Stimulated activated CD4-positive, alpha-beta T cell treated with anti-CD3 and anti-CD28 coated beads, Interleukin-1b, Interleukin-23, amount 100 ng/mL, for 1 hour (primary cell): Measurements from ENCODE around the gene GJB2.
A peak's percentile ranks its signal among the peaks of the same experiment; 100 is the strongest.

Experiments used
- DNase-seq, 2 donors: peaks; one replicate each; pipeline ENCODE4 v3.0.0-alpha.2; 2020; ENCODE audit warnings: low read depth in 2 of 2

The GJB2 gene

DNA sequence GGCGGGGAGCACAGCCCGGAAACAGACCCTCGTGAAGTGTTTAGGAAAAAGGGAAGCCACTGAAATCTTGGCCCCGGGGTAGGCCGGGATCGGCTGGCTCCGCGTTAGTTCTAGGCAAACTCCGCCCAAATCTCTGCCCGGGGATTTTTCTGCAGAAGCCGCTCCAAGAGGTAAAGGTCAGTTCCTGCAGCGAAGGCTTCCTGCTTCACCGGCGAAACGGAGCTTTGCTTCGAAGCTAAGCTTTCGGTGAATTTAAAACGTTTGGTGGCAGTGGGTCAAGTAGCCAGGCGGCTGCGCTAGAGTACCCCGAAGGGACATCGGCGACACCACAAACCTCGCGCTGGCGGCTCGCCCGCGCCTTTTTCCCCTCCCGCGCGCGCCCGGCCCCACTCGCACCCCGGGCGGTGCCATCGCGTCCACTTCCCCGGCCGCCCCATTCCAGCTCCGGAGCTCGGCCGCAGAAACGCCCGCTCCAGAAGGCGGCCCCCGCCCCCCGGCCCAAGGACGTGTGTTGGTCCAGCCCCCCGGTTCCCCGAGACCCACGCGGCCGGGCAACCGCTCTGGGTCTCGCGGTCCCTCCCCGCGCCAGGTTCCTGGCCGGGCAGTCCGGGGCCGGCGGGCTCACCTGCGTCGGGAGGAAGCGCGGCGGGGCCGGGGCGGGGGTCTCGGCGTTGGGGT is 441 bp downstream of the GJB2 start:
- DNase-seq, result no peak

GRCh38 chr13:20191311-20192157 is 1.2 kb downstream of the GJB2 start:
- no peak for DNase-seq

- DNase-seq, result no peak
These were observed 2.0 kb downstream of the GJB2 start for GRCh38 chr13:20190481-20191310.

DNA sequence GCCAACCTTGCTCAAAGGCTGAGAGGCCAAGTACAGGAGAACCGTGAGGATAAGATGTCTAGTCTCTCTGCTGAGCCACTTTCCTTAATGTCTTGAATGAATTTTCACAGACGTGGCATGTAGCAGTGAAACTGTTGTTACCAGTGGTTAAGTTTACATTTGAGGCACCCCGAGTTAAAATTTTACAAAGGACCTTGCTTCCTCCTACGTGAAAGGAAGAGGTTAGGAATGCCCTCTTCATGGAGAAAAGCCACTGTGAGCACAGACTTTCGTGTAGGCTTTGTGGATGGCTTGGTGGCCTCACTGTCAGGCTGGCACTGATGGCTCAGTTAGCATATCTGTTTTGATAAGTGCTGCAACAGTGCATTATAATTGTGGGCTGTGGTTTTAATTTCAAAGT is 2.7 kb downstream of the GJB2 start:
- DNase-seq, result no peak

DNA sequence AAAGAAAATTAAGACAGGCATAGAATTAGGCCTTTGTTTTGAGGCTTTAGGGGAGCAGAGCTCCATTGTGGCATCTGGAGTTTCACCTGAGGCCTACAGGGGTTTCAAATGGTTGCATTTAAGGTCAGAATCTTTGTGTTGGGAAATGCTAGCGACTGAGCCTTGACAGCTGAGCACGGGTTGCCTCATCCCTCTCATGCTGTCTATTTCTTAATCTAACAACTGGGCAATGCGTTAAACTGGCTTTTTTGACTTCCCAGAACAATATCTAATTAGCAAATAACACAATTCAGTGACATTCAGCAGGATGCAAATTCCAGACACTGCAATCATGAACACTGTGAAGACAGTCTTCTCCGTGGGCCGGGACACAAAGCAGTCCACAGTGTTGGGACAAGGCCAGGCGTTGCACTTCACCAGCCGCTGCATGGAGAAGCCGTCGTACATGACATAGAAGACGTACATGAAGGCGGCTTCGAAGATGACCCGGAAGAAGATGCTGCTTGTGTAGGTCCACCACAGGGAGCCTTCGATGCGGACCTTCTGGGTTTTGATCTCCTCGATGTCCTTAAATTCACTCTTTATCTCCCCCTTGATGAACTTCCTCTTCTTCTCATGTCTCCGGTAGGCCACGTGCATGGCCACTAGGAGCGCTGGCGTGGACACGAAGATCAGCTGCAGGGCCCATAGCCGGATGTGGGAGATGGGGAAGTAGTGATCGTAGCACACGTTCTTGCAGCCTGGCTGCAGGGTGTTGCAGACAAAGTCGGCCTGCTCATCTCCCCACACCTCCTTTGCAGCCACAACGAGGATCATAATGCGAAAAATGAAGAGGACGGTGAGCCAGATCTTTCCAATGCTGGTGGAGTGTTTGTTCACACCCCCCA is 3.8 kb downstream of the GJB2 start:
- DNase-seq, result no peak

DNA sequence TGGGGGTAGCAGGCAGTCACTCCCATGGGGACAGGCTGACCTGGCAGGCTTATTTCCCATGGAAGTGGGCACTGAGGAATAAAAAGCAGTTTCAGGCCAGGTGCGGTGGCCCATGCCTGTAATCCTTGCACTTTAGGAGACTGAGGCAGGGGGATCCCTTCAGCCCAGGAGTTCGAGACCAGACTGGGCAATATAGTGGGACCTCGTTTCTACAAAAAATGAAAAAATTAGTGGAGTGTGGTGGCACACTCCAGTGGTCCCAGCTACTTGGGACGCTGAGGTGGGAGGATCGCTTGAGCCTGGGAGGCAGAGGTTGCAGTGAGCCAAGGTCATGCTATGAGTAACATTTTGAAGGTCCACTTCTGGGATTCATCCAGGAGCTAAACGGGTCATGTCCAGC is 6.0 kb downstream of the GJB2 start:
- DNase-seq, result no peak

DNA sequence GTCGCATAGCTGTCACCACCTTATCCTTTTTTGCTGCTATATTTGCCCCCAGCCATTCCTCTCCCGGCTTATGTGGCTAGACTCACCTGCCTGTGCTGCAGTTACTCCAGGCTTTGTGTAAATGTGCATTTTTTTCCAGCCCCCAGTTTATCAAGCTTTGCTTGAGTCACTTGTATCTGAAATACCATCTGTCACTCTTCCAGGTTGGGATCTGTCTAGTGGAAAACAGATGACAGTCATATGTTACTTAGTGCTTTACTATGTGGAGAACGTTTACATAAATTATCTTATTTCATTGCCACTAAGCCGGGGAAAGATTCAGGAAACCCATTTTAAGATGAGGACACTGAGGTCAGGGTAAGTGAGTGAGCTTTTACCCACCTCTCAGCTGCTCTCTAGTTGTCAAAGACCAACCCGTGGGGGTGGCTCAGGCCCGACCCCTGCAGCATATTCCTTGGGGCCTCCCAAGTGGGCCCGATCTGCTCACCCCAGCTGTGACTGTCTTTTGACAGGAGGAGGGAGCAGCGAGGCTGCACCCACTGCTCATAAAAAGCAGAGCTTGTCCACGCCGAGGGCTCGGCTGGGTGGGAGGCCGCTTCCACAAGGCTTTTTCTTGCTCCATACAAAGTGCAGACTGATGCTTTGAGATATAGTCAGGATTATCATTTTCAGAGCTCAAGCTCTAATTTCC is 7.2 kb downstream of the GJB2 start:
- no peak for DNase-seq

GRCh38 chr13:20182231-20182846 is 10.4 kb downstream of the GJB2 start:
- no peak for DNase-seq

DNA sequence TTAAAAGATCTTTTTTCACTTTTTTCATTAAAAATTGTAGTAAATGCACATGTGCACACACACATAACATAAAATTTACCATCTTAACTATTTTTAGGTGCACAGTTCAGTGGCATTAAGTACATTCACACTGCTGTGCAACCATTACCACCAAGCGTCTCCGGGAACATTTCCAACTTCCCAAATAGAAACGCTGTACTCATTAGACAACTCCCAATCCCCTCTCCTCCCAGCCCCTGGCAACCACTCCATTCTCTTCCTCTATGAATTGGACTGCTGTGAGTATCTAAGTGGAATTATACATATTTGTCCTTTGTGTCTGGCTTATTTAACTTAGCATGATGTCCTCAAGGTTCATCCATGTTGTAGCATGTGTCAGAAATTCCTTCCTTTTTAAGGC is 11.6 kb downstream of the GJB2 start:
- DNase-seq, result no peak

GRCh38 chr13:20178156-20178555 is 14.6 kb downstream of the GJB2 start:
- DNase-seq, result no peak

- DNase-seq, result no peak
These were observed 15.5 kb downstream of the GJB2 start for GRCh38 chr13:20177049-20177831.

DNA sequence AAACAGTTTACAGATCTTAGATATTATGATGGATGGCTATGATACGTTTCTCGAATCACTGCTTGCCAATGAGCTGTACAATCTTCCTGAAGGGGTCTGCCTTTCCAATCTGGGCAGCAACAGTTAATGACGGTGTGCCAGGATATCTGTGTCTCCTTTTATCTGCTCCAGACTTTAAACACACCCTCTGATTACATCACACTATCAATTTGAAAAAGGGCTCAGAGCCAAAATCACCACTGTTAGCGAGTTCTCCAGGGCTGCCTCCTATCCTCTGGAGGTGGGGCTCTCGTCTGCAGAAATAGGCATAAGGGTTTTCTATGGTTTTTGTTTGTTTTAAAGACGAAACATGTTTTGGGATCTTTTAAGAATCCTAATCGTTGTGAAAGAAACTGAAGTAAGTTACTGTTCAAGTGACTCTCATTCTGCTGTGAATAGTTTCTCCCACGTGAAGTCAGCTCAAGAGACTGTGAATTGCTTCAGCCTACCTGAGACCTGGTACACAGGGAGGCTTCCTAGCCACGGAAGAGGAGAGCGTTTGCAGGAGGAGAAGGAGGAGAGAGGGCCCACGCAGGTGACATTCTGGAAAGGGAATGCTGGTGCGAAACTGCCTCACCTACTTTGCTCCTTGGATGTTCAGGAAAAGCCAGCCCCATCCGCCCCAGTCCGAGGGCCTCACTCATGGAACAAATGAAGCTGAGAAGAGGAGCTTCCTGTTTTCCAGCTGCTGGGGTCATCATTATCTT is 16.7 kb downstream of the GJB2 start:
- no peak for DNase-seq

GRCh38 chr13:20175406-20175794 is 17.3 kb downstream of the GJB2 start:
- no peak for DNase-seq

- DNase-seq, result peak in 1 of 2 donors; percentile 30
These were observed 17.9 kb downstream of the GJB2 start for GRCh38 chr13:20174656-20175405.

DNA sequence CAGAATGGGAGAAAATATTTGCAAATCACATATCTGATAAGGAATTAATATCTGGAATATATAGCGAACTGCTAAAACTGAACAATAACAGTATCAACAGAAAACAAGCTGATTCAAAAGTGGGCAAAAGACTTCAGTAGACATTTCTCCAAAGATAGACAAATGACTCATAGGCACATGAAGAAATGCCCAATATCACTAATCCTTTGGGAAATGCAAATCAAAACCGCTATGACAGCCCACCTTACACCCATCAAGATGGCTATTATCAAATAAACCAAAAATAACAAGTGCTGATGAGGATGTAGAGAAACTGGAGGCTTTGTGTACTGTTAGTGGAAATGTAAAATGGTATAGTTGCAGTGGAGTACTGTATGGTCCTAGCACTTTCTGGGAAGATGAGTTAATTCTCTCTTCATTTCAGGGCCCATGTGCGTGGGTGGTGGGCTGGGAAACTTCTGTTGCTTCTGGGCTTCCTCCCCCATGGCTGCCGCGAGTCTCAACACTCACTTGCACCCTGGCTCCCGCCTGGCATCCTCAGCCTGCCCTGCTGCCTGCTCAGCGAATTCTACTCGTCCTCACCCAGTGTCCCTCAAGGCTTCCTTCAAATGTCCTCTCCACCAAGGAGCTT is 19.5 kb downstream of the GJB2 start:
- DNase-seq, result no peak

GRCh38 chr13:20171364-20171763 is 21.4 kb downstream of the GJB2 start:
- no peak for DNase-seq

DNA sequence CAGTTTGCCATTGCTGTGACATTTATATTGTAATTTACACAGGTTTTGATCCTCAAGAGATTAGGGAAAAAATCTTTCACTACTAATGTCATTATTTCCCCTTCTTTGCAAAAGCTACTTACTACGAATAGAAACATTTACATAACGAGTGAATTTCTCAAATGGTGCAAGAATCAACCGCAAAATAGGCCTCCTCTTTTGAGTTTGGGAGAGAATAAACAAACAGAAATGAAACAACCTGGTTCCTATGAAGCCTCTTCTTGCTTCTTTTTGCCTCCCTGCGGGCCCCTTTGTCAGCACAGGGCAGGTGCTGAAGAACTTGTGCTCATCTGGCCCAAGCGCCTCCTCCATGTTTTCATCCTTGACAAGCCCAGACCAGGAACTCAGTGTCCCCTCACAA is 21.8 kb downstream of the GJB2 start:
- DNase-seq, result no peak

- no peak for DNase-seq
These were observed 24.3 kb downstream of the GJB2 start for GRCh38 chr13:20168396-20168795.
